Measurements from ENCODE around the gene VAV3. TPM values are rescaled to one million over a fixed set of nuclear protein-coding genes. Genes with fewer than 3 reads are reported as not detected.

VAV3 gene
- polyA plus RNA-seq, 3 donors = 5.4 to 9.2 (median 9.0) TPM

- peak overlapping the region in 6 of 7 donors; percentile 1 to 70 (median 60) for H3K27ac Mint-ChIP-seq
Observed at GRCh38 chr1:107789817-107790524, 175.0 kb downstream of the VAV3 start.

More at GRCh38 chr1:107789817-107790524, 175.0 kb downstream of the VAV3 start:
- Histone ChIP-seq H3K9ac (ENCODE audit: insufficient read depth, low read length, poor library complexity, severe bottlenecking) (no peak overlapping the region), H3K4me2 (replicated peaks; ENCODE audit: extremely low read depth, low read length, poor library complexity, severe bottlenecking) (no peak overlapping the region), H3K27ac (ENCODE audit: low read depth in 1 of 2, low read length in 2 of 2) (peak overlapping the region in 1 of 2 donors; percentile 9), H2AFZ (ENCODE audit: insufficient read depth, low read depth, low read length, poor library complexity, severe bottlenecking) (no peak overlapping the region), H3K4me3 (replicated peaks in 1 of 3; ENCODE audit: low read depth in 2 of 3, low read length in 3 of 3) (no peak overlapping the region), H3K4me1 (ENCODE audit: control insufficient read depth in 1 of 2, insufficient read depth in 2 of 2, low read length in 2 of 2) (peaks cover 33 to 49% of the 10 kb centered on the region in 2 donors), H3K36me3 (replicated peaks in 1 of 2; ENCODE audit: control insufficient read depth in 1 of 2, insufficient read depth in 2 of 2, low read length in 2 of 2) (no peaks in the 10 kb centered on the region), H3K9me3 (replicated peaks in 1 of 2; ENCODE audit: control insufficient read depth in 1 of 2, insufficient read depth in 1 of 2, low read length in 2 of 2) (no peaks in the 10 kb centered on the region), H3K27me3 (ENCODE audit: control insufficient read depth in 2 of 2, insufficient read depth in 2 of 2, low read length in 2 of 2) (no peaks in the 10 kb centered on the region), H4K20me1 (ENCODE audit: insufficient read depth, low read length) (peaks cover 11% of the 10 kb centered on the region), H3K79me2 (ENCODE audit: insufficient read depth, low read length) (peaks cover 21% of the 10 kb centered on the region)
- H3K9me3 Mint-ChIP-seq = peaks cover 0 to 3% (median 0%) of the 10 kb centered on the region in 7 donors
- no peak overlapping the region for H3K4me3 Mint-ChIP-seq
- intact Hi-C loops (cut with micrococcal nuclease) = loop anchor here (10.0 kb wide), 2 partner anchors 175 to 255 kb away; partner anchors contain the start of gene VAV3 (in 1 of the 2)
- peaks cover 3% of the 10 kb centered on the region in 2 donors for H3K36me3 Mint-ChIP-seq
- 100% methylated on average over 3 of the region's 3 CpGs for WGBS (ENCODE audit: insufficient coverage)
- no peaks in the 10 kb centered on the region for H3K27me3 Mint-ChIP-seq (ENCODE audit: low read depth in 3 of 3)
- TF ChIP-seq CTCF (IDR thresholded peaks at IDR 0.05) = no peak
- peaks cover 59% of the 10 kb centered on the region for H3K4me1 Mint-ChIP-seq
- DNase-seq = no peak

Data from CD14-positive monocyte (primary cell).